Activated naive CD8-positive, alpha-beta T cell treated with anti-CD3 and anti-CD28 coated beads, Interleukin-2, amount 10 ng/mL, durations not matched to agents 7 days and 5 days (primary cell): ENCODE data around the gene EGR4. TPM values are rescaled to one million over a fixed set of nuclear protein-coding genes. Genes with fewer than 3 reads are reported as not detected.

Source experiments
- ATAC-seq: fragments of 150-1000 bp; cut with Tn5 transposase; one replicate; pipeline ENCODE4 v1.10.0; 2021; ENCODE audit warnings: low read depth, moderate library complexity
- POLR2A ChIA-PET: fragments of 350-600 bp; sonication (Branson Sonifier 250); formaldehyde crosslinking; loops from one replicate; lab custom pipeline; 2021; ENCODE audit warnings: antibody characterized with exemption; lab: Charles Lee
- DNase-seq: peaks from one replicate; pipeline ENCODE4 v3.0.0; 2021
- H3K27ac Mint-ChIP-seq: one replicate; pipeline ENCODE4 v1.8.0; 2022; ENCODE audit warnings: mild to moderate bottlenecking, mixed read lengths
- H3K27me3 Mint-ChIP-seq: one replicate; pipeline ENCODE4 v1.8.0; 2022; ENCODE audit warnings: mild to moderate bottlenecking, moderate library complexity, mixed read lengths
- H3K36me3 Mint-ChIP-seq: one replicate; pipeline ENCODE4 v1.8.0; 2021; ENCODE audit warnings: mild to moderate bottlenecking, mixed read lengths
- H3K4me1 Mint-ChIP-seq: one replicate; pipeline ENCODE4 v1.8.0; 2021; ENCODE audit warnings: mixed read lengths
- H3K4me3 Mint-ChIP-seq: one replicate; pipeline ENCODE4 v1.8.0; 2022; ENCODE audit warnings: mild to moderate bottlenecking, moderate library complexity, mixed read lengths
- H3K9me3 Mint-ChIP-seq: one replicate; pipeline ENCODE4 v1.8.0; 2021; ENCODE audit warnings: mixed read lengths
- total RNA-seq, 2 experiments: library from RNA; stranded (reverse); gene quantifications; one replicate each; pipeline ENCODE4 v1.2.3, GENCODE V29; 2021

EGR4 gene
- total RNA-seq, 2 experiments from 2014 or later = not detected

- H3K36me3 Mint-ChIP-seq = peaks cover 18% of the 10 kb centered on the region
- ATAC-seq = no peak
- no peaks in the 10 kb centered on the region for H3K9me3 Mint-ChIP-seq
- no peaks in the 10 kb centered on the region for H3K27me3 Mint-ChIP-seq
- DNase-seq = no peak
- POLR2A ChIA-PET = interaction anchor here (0.7 to 1.0 kb wide), 3 partner anchors 8 to 11 kb away, joined by 3 to 9 read pairs (median 4); partner anchors contain the start of genes CCT7 and PRADC1
- no peak overlapping the region for H3K27ac Mint-ChIP-seq
- no peak overlapping the region for H3K4me3 Mint-ChIP-seq
- peaks cover 6% of the 10 kb centered on the region for H3K4me1 Mint-ChIP-seq
Observed at GRCh38 chr2:73243884-73244570, 49.3 kb downstream of the EGR4 start.

Other genes starting within 250 kb of the EGR4 start
- gene SFXN5, start 221.8 kb downstream of the EGR4 start, total RNA-seq = 10 to 100 TPM; 11.9 to 13.3 TPM
- 1 to 10 TPM; 4.8 to 4.9 TPM for gene RAB11FIP5, start 180.6 kb downstream of the EGR4 start, total RNA-seq
- gene NOTO, start 91.0 kb downstream of the EGR4 start, total RNA-seq = not detected
- gene SMYD5, start 79.3 kb downstream of the EGR4 start, total RNA-seq = 10 to 100 TPM; 18.2 to 26.9 TPM
- gene PRADC1, start 60.3 kb downstream of the EGR4 start, total RNA-seq = 10 to 100 TPM; 11.6 to 12.5 TPM
- 100 to 1,000 TPM; 243 to 271 TPM for gene CCT7, start 59.2 kb downstream of the EGR4 start, total RNA-seq
- 10 to 100 TPM; 33.6 to 35.7 TPM for gene FBXO41, start 9.1 kb downstream of the EGR4 start, total RNA-seq
- 10 to 100 TPM; 20.1 to 22.4 TPM for gene ALMS1, start 92.3 kb upstream of the EGR4 start, total RNA-seq